GM21786 (cell line): ENCODE data around the gene PGLYRP2.
"Not testable (repeated sequence)": the region's sequence is repeated elsewhere in the genome, so short reads cannot be mapped to it uniquely, and the experiment has no call there.

Experiments used
- ATAC-seq: cut with Tn5 transposase; IDR thresholded peaks from one replicate; pipeline ENCODE4 v1.9.1; 2021; ENCODE audit not compliant: unreplicated experiment

The PGLYRP2 gene

GRCh38 chr19:15479391-15480345 is at the start of gene PGLYRP2:
Gene PGLYRP2, minus strand, starts transcription at chr19:15479501. Its CDS starts 130 bp downstream, at chr19:15479371.
- ATAC-seq, result no peak

- no peak for ATAC-seq
These were observed 48.4 kb upstream of the PGLYRP2 start for GRCh38 chr19:15527705-15528104.

- ATAC-seq, result no peak
These were observed 47.1 kb upstream of the PGLYRP2 start for GRCh38 chr19:15526408-15526807.

GRCh38 chr19:15525291-15525690 is 46.0 kb upstream of the PGLYRP2 start:
- ATAC-seq, result no peak

GRCh38 chr19:15524781-15525180 is 45.5 kb upstream of the PGLYRP2 start:
- ATAC-seq, result no peak

- ATAC-seq, result no peak
These were observed 40.2 kb upstream of the PGLYRP2 start for GRCh38 chr19:15519433-15519976.

- no peak for ATAC-seq
These were observed 38.5 kb upstream of the PGLYRP2 start for GRCh38 chr19:15517778-15518177.

GRCh38 chr19:15516363-15516762 is 37.1 kb upstream of the PGLYRP2 start:
- no peak for ATAC-seq

- ATAC-seq, result not testable (repeated sequence)
These were observed 35.9 kb upstream of the PGLYRP2 start for GRCh38 chr19:15515227-15515625.

- no peak for ATAC-seq
These were observed 32.5 kb upstream of the PGLYRP2 start for GRCh38 chr19:15511671-15512424.

- ATAC-seq, result no peak
These were observed 28.9 kb upstream of the PGLYRP2 start, which contains the start of gene CYP4F22 for GRCh38 chr19:15508035-15508710. Gene CYP4F22, plus strand, starts transcription at chr19:15508525. Its CDS starts 16,812 bp downstream, at chr19:15525337.

- no peak for ATAC-seq
These were observed 28.1 kb upstream of the PGLYRP2 start for GRCh38 chr19:15507068-15508034.

- no peak for ATAC-seq
These were observed 26.8 kb upstream of the PGLYRP2 start for GRCh38 chr19:15506074-15506571.

GRCh38 chr19:15502264-15502663 is 23.0 kb upstream of the PGLYRP2 start:
- no peak for ATAC-seq

GRCh38 chr19:15501596-15501995 is 22.3 kb upstream of the PGLYRP2 start:
- ATAC-seq, result no peak

GRCh38 chr19:15498910-15499309 is 19.6 kb upstream of the PGLYRP2 start:
- no peak for ATAC-seq

- no peak for ATAC-seq
These were observed 19.0 kb upstream of the PGLYRP2 start for GRCh38 chr19:15498156-15498858.

- no peak for ATAC-seq
These were observed 15.8 kb upstream of the PGLYRP2 start for GRCh38 chr19:15495151-15495550.
